Measurements from ENCODE around the gene ERCC2.

- no peak for TF ChIP-seq CTCF (IDR thresholded peaks at IDR 0.05)
- TF ChIP-seq POLR2A (IDR thresholded peaks at IDR 0.05): no peak
These were observed 48.5 kb downstream of the ERCC2 start for GRCh38 chr19:45321848-45322247.

Measured in thyroid gland (tissue), 4 donors.